GM12865 (cell line): ENCODE data around the gene SEMA3C.

Source experiments
- DNase-seq: peaks from one replicate; pipeline ENCODE4 v3.0.0; 2010; ENCODE audit warnings: low read depth
- H3K4me3 ChIP-seq: 2 replicates; pipeline ENCODE4 v1.5.1; 2011; ENCODE audit warnings: mild to moderate bottlenecking, low read depth, low read length, control low read depth
- TF ChIP-seq, protein P1 (sequence below): IDR thresholded peaks from 2 replicates; pipeline ENCODE4 v1.5.1; 2011; ENCODE audit warnings: low read length, control low read depth, low read depth, inconsistent platforms; ENCODE audit not compliant: insufficient read depth; ENCODE audit errors: missing control alignments

SEMA3C gene

DNA sequence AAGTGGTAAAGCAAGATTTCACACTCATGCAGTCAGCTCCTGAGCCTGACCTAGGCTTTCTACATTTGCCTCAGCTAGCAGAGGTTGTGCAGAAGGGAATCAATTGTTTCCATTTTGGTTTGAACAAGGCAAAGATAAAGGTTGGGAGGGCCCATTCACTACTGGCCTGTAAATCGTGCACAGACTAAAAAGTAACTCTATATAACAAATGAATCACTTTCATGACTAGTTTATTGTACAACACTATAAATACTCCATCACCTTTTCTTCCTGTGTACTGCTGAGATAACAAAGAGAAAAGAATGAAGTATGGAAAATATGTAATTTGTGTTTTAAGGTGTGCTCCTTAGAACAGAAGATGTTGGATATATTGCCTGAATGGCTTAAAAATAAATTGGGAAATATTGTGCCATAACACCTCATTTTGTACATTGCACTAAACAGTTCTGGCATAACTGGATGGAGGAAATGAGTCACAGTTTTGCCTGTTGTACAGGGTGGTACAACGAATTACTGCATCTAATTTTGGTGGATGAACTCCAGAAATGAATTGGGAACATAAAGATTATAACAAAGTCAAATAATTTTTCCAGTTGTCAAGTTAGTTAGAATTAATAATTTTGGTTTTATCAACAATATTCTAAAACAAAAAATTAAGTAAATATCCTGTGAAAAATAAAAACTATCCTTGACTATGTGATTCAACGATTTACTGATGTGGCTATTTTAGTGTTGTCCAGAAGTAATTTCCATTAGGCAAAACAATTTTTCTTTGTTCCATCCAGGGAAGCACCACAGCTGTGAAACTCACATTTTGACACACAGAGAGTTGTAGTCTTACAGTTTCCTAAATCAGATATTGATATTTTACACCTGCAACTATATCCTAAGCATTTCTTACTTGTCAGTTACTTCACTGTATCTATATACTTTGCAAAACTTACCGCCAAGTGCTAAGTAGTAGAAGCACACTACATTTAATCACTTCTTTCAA lies 18.0 kb downstream of the SEMA3C start:
- no peak for DNase-seq
- H3K4me3 ChIP-seq: no peak overlapping the region
- TF ChIP-seq, protein P1, sequence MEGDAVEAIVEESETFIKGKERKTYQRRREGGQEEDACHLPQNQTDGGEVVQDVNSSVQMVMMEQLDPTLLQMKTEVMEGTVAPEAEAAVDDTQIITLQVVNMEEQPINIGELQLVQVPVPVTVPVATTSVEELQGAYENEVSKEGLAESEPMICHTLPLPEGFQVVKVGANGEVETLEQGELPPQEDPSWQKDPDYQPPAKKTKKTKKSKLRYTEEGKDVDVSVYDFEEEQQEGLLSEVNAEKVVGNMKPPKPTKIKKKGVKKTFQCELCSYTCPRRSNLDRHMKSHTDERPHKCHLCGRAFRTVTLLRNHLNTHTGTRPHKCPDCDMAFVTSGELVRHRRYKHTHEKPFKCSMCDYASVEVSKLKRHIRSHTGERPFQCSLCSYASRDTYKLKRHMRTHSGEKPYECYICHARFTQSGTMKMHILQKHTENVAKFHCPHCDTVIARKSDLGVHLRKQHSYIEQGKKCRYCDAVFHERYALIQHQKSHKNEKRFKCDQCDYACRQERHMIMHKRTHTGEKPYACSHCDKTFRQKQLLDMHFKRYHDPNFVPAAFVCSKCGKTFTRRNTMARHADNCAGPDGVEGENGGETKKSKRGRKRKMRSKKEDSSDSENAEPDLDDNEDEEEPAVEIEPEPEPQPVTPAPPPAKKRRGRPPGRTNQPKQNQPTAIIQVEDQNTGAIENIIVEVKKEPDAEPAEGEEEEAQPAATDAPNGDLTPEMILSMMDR: no peak

DNA sequence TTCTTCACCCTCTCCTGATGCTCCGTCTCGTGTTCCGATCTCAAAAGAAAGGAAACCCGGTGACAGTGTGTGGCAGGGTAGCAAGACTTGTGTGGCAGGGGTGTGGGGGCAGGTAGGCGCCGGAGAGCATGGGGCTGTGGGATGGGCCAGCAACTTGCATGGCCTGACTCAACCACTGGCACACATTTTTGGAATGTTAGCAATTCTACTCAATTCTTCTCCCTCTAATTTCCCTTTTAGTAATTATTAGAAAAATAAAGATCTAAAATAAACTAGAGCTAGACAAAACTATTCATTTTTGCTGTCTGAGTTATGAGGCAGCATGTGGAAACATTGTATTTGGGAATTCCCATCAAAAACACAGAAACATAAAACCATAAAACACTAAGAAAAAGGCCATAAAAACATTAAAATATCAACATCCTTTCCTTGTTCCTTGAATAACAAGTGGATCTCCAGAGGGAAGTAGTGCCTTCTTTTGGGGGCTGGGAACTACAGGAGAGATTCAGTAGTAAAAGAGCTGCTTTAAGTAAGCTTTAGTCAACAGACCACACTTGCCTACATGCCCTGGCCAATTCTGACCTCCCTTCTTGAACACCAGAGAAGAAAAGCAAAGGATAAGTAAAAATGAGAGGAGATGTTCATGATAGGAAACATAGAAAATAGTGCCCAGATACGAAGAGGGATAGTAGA lies 21.8 kb downstream of the SEMA3C start:
- TF ChIP-seq, protein P1: no peak

DNA sequence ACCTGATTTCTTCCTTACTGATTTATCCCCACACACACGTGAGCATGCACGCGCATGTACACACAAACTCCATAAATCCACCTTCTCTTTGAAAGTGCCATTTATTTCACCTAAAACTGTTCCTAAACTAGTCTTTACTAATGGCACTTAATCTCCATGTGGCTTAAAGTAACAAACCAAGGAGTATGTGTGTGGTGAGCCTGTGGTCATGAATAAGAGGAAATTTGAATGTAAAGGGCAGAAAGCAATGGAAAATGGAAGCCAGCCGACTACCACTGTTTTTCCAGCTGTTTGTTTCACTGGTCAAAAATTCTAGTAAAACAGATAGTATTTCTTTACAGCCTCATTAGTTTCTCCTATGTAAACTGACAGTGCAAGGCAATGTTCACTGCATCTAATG lies 23.8 kb downstream of the SEMA3C start:
- TF ChIP-seq, protein P1: no peak
- no peak overlapping the region for H3K4me3 ChIP-seq
- DNase-seq: no peak

More for the DNA sequence above, 21.8 kb downstream of the SEMA3C start:
- no peak for DNase-seq
- no peak overlapping the region for H3K4me3 ChIP-seq

DNA sequence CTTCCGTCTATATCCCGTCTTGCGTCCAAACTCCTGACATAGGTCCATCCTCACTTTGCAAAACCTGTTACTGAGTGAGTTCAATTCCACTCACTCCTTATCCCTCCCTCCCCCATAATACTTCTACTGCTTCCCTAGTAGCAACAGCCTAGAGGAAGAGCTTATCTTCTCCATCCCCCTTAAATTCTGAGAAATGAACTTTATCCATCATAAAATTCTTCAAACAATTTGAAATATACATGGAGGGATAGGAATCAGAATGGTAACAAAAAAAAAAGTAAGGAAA lies 27.6 kb downstream of the SEMA3C start:
- DNase-seq: no peak
- no peak overlapping the region for H3K4me3 ChIP-seq
- TF ChIP-seq, protein P1: no peak

DNA sequence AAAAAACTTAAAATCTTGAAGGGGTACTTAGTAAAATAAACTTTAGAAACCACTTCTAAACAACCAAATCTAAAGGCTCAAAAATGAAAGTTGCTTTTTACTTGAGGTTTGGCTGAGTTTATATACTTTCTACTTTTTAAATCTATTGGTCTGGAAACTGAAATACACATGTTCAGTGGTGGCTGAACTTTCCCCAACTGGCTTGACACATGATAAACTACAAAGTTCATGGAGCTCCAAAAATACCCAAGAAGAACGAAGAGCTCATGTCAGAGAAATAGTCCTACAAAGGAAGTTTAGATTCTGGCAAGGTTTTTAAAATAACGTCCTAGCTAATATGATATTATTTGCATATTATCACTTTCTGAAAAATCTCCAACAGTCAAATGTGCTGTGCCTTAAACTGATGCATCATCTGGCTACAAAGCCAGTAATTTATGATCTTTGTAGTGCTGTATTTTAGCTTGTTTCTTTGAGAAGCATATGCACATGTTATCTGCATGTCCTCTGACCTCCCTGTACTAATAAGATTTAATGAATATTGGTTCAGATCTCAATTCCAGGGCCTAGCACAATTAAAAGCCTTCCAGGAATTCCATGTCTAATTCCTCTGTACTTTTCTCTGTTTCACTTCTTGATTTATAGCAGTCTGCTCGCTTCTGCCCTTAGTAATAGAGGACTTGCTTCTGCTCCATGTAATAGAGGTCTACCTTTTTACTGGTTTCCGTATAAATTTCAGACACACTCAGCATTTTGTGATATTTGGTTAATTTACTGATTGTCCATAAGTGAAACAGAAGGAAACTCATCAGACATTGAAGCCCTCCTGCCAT lies 28.2 kb downstream of the SEMA3C start:
- no peak overlapping the region for H3K4me3 ChIP-seq
- DNase-seq: no peak
- TF ChIP-seq, protein P1: no peak

DNA sequence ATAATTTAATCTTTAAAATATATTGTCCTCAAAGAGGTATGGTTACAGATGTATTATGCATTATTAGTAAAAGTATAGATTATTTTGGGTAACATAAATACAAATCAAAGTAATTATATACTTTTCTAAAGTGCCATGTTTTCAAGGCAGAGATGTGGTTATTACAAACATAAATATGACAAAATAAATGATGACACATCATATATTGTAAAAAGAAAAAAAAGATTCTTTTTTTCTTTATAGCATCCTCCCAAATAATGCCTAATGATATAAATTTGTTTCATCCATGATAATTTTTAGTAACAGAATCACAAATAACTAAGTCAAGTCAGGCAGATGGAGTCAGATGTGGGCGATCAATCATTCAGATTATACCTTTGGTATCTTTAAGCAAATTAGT lies 29.3 kb downstream of the SEMA3C start:
- no peak overlapping the region for H3K4me3 ChIP-seq
- DNase-seq: no peak
- TF ChIP-seq, protein P1: no peak
